OCI-LY7 (cell line): Measurements from ENCODE around the gene CSRP3.

Source experiments
- EZH2phosphoT487 ChIP-seq: fragments of 200-600 bp; sonication (generic); IDR thresholded peaks from 2 replicates; pipeline ENCODE4 v1.6.1; 2018; ENCODE audit warnings: low read depth, borderline replicate concordance, mild to moderate bottlenecking, mixed run types, antibody characterized with exemption, low read length, moderate library complexity, mixed read lengths
- TF ChIP-seq, protein P1 (sequence below): fragments of 200-600 bp; sonication (generic); conservative IDR thresholded peaks from 2 replicates; pipeline ENCODE4 v1.5.1; 2014; ENCODE audit warnings: mild to moderate bottlenecking, antibody characterized with exemption, low read length, moderate library complexity, mixed read lengths

DNA sequence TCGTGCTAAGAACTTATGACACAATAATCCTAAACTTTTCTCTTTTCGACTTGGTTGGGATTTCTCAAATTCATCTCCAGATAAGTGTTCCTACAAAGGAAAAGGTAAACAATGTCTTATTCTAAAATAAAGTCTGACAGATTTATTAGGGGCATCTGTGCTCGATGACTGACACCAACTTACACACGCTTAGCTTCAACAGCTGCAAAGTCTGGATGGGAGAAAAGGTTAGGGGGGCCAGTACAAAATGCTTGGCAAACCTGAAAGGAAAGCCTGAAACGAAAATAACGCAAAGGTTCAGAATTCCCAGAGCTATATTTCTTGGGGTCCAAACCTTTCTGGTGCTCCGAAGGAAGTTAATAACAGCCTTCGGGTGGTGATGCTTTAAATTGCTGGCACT is 35.6 kb upstream of the CSRP3 start:
- TF ChIP-seq EZH2phosphoT487, result no peak
- TF ChIP-seq, protein P1, sequence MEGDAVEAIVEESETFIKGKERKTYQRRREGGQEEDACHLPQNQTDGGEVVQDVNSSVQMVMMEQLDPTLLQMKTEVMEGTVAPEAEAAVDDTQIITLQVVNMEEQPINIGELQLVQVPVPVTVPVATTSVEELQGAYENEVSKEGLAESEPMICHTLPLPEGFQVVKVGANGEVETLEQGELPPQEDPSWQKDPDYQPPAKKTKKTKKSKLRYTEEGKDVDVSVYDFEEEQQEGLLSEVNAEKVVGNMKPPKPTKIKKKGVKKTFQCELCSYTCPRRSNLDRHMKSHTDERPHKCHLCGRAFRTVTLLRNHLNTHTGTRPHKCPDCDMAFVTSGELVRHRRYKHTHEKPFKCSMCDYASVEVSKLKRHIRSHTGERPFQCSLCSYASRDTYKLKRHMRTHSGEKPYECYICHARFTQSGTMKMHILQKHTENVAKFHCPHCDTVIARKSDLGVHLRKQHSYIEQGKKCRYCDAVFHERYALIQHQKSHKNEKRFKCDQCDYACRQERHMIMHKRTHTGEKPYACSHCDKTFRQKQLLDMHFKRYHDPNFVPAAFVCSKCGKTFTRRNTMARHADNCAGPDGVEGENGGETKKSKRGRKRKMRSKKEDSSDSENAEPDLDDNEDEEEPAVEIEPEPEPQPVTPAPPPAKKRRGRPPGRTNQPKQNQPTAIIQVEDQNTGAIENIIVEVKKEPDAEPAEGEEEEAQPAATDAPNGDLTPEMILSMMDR, result no peak
